GM21786 (cell line): ENCODE results near the gene PGPEP1.
"Not testable (repeated sequence)": the region's sequence is repeated elsewhere in the genome, so short reads cannot be mapped to it uniquely, and the experiment has no call there.

Experiments used
- ATAC-seq: cut with Tn5 transposase; IDR thresholded peaks from one replicate; pipeline ENCODE4 v1.9.1; 2021; ENCODE audit not compliant: unreplicated experiment

The PGPEP1 gene

GRCh38 chr19:18330868-18331267 is 9.5 kb upstream of the PGPEP1 start:
- no peak for ATAC-seq

- no peak for ATAC-seq
These were observed 7.4 kb upstream of the PGPEP1 start for GRCh38 chr19:18332917-18333530.

GRCh38 chr19:18333680-18334079 is 6.7 kb upstream of the PGPEP1 start:
- ATAC-seq, result no peak

- no peak for ATAC-seq
These were observed 4.3 kb upstream of the PGPEP1 start for GRCh38 chr19:18336121-18336520.

- ATAC-seq, result no peak
These were observed 1.9 kb upstream of the PGPEP1 start for GRCh38 chr19:18338541-18338940.

GRCh38 chr19:18339723-18340122 is 675 bp upstream of the PGPEP1 start:
- ATAC-seq, result no peak

- no peak for ATAC-seq
These were observed 831 bp downstream of the PGPEP1 start for GRCh38 chr19:18340990-18341868.

- ATAC-seq, result no peak
These were observed 1.8 kb downstream of the PGPEP1 start for GRCh38 chr19:18342090-18342632.

- ATAC-seq, result no peak
These were observed 4.2 kb downstream of the PGPEP1 start for GRCh38 chr19:18344582-18344950.

- ATAC-seq, result no peak
These were observed 4.9 kb downstream of the PGPEP1 start for GRCh38 chr19:18345296-18345695.

GRCh38 chr19:18346091-18346490 is 5.7 kb downstream of the PGPEP1 start:
- ATAC-seq, result no peak

- ATAC-seq, result no peak
These were observed 7.8 kb downstream of the PGPEP1 start for GRCh38 chr19:18348171-18348570.

GRCh38 chr19:18348818-18349339 is 8.5 kb downstream of the PGPEP1 start:
- not testable (repeated sequence) for ATAC-seq

- no peak for ATAC-seq
These were observed 9.2 kb downstream of the PGPEP1 start for GRCh38 chr19:18349524-18350128.

GRCh38 chr19:18350490-18350889 is 10.1 kb downstream of the PGPEP1 start:
- ATAC-seq, result no peak

- no peak for ATAC-seq
These were observed 11.1 kb downstream of the PGPEP1 start for GRCh38 chr19:18351544-18351943.

- ATAC-seq, result no peak
These were observed 13.1 kb downstream of the PGPEP1 start for GRCh38 chr19:18353378-18354005.

GRCh38 chr19:18354743-18355142 is 14.3 kb downstream of the PGPEP1 start:
- ATAC-seq, result not testable (repeated sequence)

- no peak for ATAC-seq
These were observed 16.6 kb downstream of the PGPEP1 start for GRCh38 chr19:18357041-18357440.

- no peak for ATAC-seq
These were observed 21.2 kb downstream of the PGPEP1 start for GRCh38 chr19:18361646-18362045.

GRCh38 chr19:18362934-18363542 is 22.6 kb downstream of the PGPEP1 start:
- no peak for ATAC-seq
